OCI-LY1 (cell line): ENCODE measurements around the gene PSMD5.

Experiments used
- H2AFZ ChIP-seq: fragments of 200-600 bp; sonication (generic), shearing (Covaris generic); 2 replicates; pipeline ENCODE4 v1.6.0; 2014; ENCODE audit warnings: antibody characterized with exemption, mild to moderate bottlenecking, low read length
- H3F3A ChIP-seq: fragments of 200-600 bp; sonication (generic), shearing (Covaris generic); 2 replicates; pipeline ENCODE4 v1.6.0; 2014; ENCODE audit warnings: mild to moderate bottlenecking, antibody characterized with exemption, low read length, moderate library complexity; ENCODE audit not compliant: insufficient read depth
- H3K27ac ChIP-seq: fragments of 200-600 bp; sonication (generic); 2 replicates; pipeline ENCODE4 v1.5.1; 2014; ENCODE audit warnings: low read length, mixed run types, mild to moderate bottlenecking, low read depth; ENCODE audit not compliant: poor library complexity, severe bottlenecking
- H3K27me3 ChIP-seq: fragments of 200-600 bp; sonication (generic); 2 replicates; pipeline ENCODE4 v1.6.0; 2014; ENCODE audit warnings: antibody characterized with exemption, mild to moderate bottlenecking, low read length, moderate library complexity; ENCODE audit not compliant: insufficient read depth
- H3K36me3 ChIP-seq: fragments of 200-600 bp; sonication (generic); 2 replicates; pipeline ENCODE4 v1.6.1; 2014; ENCODE audit warnings: mild to moderate bottlenecking, antibody characterized with exemption, low read length, moderate library complexity, mixed read lengths; ENCODE audit not compliant: insufficient read depth
- H3K4me1 ChIP-seq: fragments of 200-600 bp; sonication (generic); 2 replicates; pipeline ENCODE4 v1.5.1; 2014; ENCODE audit warnings: mild to moderate bottlenecking, low read length, moderate library complexity; ENCODE audit not compliant: insufficient read depth, severe bottlenecking
- H3K4me2 ChIP-seq: fragments of 200-600 bp; sonication (generic), shearing (Covaris generic); 2 replicates; pipeline ENCODE4 v1.6.1; 2014; ENCODE audit warnings: low read length
- H3K4me3 ChIP-seq: fragments of 200-600 bp; sonication (generic); 2 replicates; pipeline ENCODE4 v1.5.1; 2014; ENCODE audit warnings: low read length, low read depth, mild to moderate bottlenecking, mixed read lengths; ENCODE audit not compliant: poor library complexity, severe bottlenecking
- H3K79me2 ChIP-seq: fragments of 200-600 bp; shearing (Covaris generic); 2 replicates; pipeline ENCODE4 v1.6.1; 2016; ENCODE audit warnings: mixed run types, low read length, mixed read lengths; ENCODE audit not compliant: insufficient read depth
- H3K9ac ChIP-seq: fragments of 200-600 bp; sonication (generic), shearing (Covaris generic); 2 replicates; pipeline ENCODE4 v1.6.1; 2014; ENCODE audit warnings: mild to moderate bottlenecking, low read length, mixed read lengths
- H3K9me2 ChIP-seq: fragments of 200-600 bp; sonication (generic), shearing (Covaris generic); 2 replicates; pipeline ENCODE4 v1.6.1; 2014; ENCODE audit warnings: low read depth, mild to moderate bottlenecking, low read length, mixed read lengths
- H3K9me3 ChIP-seq: fragments of 200-600 bp; shearing (Covaris generic); 2 replicates; pipeline ENCODE4 v1.6.1; 2014; ENCODE audit warnings: low read length, mixed read lengths
- H4K20me1 ChIP-seq: fragments of 200-600 bp; sonication (generic), shearing (Covaris generic); 2 replicates; pipeline ENCODE4 v1.6.0; 2016; ENCODE audit warnings: mild to moderate bottlenecking, low read length; ENCODE audit not compliant: insufficient read depth
- CTCF ChIP-seq: fragments of 200-600 bp; sonication (generic), shearing (Covaris generic); IDR thresholded peaks from 2 replicates; pipeline ENCODE4 v1.5.1; 2017; ENCODE audit warnings: mild to moderate bottlenecking, antibody characterized with exemption, low read length, moderate library complexity, mixed read lengths
- EZH2 ChIP-seq: fragments of 200-600 bp; sonication (generic), shearing (Covaris generic); IDR thresholded peaks from 2 replicates; pipeline ENCODE4 v1.8.0; 2017; ENCODE audit warnings: borderline replicate concordance, mixed run types, mild to moderate bottlenecking, antibody characterized with exemption, low read length, moderate library complexity, mixed read lengths

The PSMD5 gene

GRCh38 chr9:120779227-120779626 is 63.5 kb downstream of the PSMD5 start:
- Histone ChIP-seq H3K4me2 (no peak overlapping the region), H3K4me1 (no peaks in the 10 kb centered on the region), H3K27ac (no peak overlapping the region), H3K9me3 (no peaks in the 10 kb centered on the region), H3K79me2 (peaks cover 24% of the 10 kb centered on the region), H3K4me3 (no peak overlapping the region), H2AFZ (no peak overlapping the region), H3K9ac (no peak overlapping the region), H3K27me3 (no peaks in the 10 kb centered on the region), H3K36me3 (peaks cover 85% of the 10 kb centered on the region), H3K9me2 (no peaks in the 10 kb centered on the region), H4K20me1 (no peaks in the 10 kb centered on the region), H3F3A (no peaks in the 10 kb centered on the region)
- TF ChIP-seq CTCF (no peak), EZH2 (no peak)

- Histone ChIP-seq H3K36me3 (peaks cover 81% of the 10 kb centered on the region), H3K4me1 (no peaks in the 10 kb centered on the region), H3K4me3 (no peak overlapping the region), H2AFZ (no peak overlapping the region), H3F3A (no peaks in the 10 kb centered on the region), H4K20me1 (no peaks in the 10 kb centered on the region), H3K4me2 (no peak overlapping the region), H3K9me2 (no peaks in the 10 kb centered on the region), H3K27me3 (no peaks in the 10 kb centered on the region), H3K9ac (no peak overlapping the region), H3K27ac (no peak overlapping the region), H3K9me3 (no peaks in the 10 kb centered on the region), H3K79me2 (peaks cover 22% of the 10 kb centered on the region)
- no peak for TF ChIP-seq EZH2
Measured at GRCh38 chr9:120778758-120779157, 64.0 kb downstream of the PSMD5 start.

GRCh38 chr9:120777229-120777628 is 65.5 kb downstream of the PSMD5 start:
- no peaks in the 10 kb centered on the region for H3K4me1 ChIP-seq
- no peaks in the 10 kb centered on the region for H4K20me1 ChIP-seq
- H3K4me2 ChIP-seq = no peak overlapping the region
- no peak overlapping the region for H3K4me3 ChIP-seq
- H3K9ac ChIP-seq = no peak overlapping the region
- no peaks in the 10 kb centered on the region for H3K27me3 ChIP-seq
- H3K9me3 ChIP-seq = no peaks in the 10 kb centered on the region
- H3K9me2 ChIP-seq = no peaks in the 10 kb centered on the region
- TF ChIP-seq EZH2 (no peak), CTCF (no peak)
- H2AFZ ChIP-seq = no peak overlapping the region
- peaks cover 71% of the 10 kb centered on the region for H3K36me3 ChIP-seq
- no peak overlapping the region for H3K27ac ChIP-seq
- peaks cover 9% of the 10 kb centered on the region; the same call in 1 of the 2 replicates for H3K79me2 ChIP-seq
- no peaks in the 10 kb centered on the region for H3F3A ChIP-seq

GRCh38 chr9:120776788-120777187 is 65.9 kb downstream of the PSMD5 start:
- no peak overlapping the region for H3K4me3 ChIP-seq
- no peaks in the 10 kb centered on the region for H3K4me1 ChIP-seq
- H3K27me3 ChIP-seq = no peaks in the 10 kb centered on the region
- peaks cover 73% of the 10 kb centered on the region for H3K36me3 ChIP-seq
- H3K27ac ChIP-seq = no peak overlapping the region
- H3K9ac ChIP-seq = no peak overlapping the region
- H3K4me2 ChIP-seq = no peak overlapping the region
- no peaks in the 10 kb centered on the region for H4K20me1 ChIP-seq
- H3F3A ChIP-seq = no peaks in the 10 kb centered on the region
- H3K9me2 ChIP-seq = no peaks in the 10 kb centered on the region
- no peak overlapping the region for H2AFZ ChIP-seq
- no peaks in the 10 kb centered on the region for H3K9me3 ChIP-seq
- no peak for TF ChIP-seq EZH2
- no peak for TF ChIP-seq CTCF
- H3K79me2 ChIP-seq = peaks cover 9% of the 10 kb centered on the region; the same call in 1 of the 2 replicates
